HepG2 (cell line): ENCODE results near the gene TOMM22. TPM values are rescaled to one million over a fixed set of nuclear protein-coding genes. Genes with fewer than 3 reads are reported as not detected.

Source experiments
- ATAC-seq: fragments of 200-7000 bp; cut with Tn5 transposase; 3 replicates; pipeline ENCODE4 v1.9.1; 2020; ENCODE audit warnings: mild to moderate bottlenecking, moderate library complexity
- BruUV-seq: library from RNA; stranded (reverse); fragments of 400-500 nt; replicated peaks from 2 replicates; lab custom pipeline; 2021; lab: Mats Ljungman, UMichigan
- CTCF ChIA-PET: fragments of 300-600 bp; formaldehyde crosslinking; extraction: SDS; loops from one replicate; lab custom pipeline; 2021; ENCODE audit warnings: low total read pairs, inconsistent platforms, low intra/inter-chr PET ratio; lab: Yijun Ruan, JAX
- POLR2A ChIA-PET: fragments of 350-600 bp; sonication (Branson Sonifier 250); formaldehyde crosslinking; loops from one replicate; lab custom pipeline; 2020; ENCODE audit warnings: antibody characterized with exemption, inconsistent platforms; lab: Yijun Ruan, JAX
- DNase-seq: peaks from one replicate; pipeline ENCODE4 v3.0.0-alpha.2; 2015; ENCODE audit warnings: low spot score
- FAIRE-seq: peaks from 3 replicates; lab custom pipeline; 2011; peaks lifted over from hg19 to GRCh38; lab: Jason Lieb, UNC
- H2AFZ ChIP-seq: one replicate; pipeline ENCODE4 v1.6.1; 2011; ENCODE audit warnings: low read length, inconsistent platforms
- H3K27ac ChIP-seq: fragments of 300-600 bp; 3 replicates; pipeline ENCODE4 v1.8.0; 2011; ENCODE audit warnings: mixed run types, mild to moderate bottlenecking, mixed read lengths, low read length, inconsistent platforms; ENCODE audit not compliant: insufficient read depth; ENCODE audit errors: extremely low read length
- H3K27me3 ChIP-seq, 2 experiments: fragments of 200-600 bp in 1 of 2; 2 replicates in 1 of 2; 3 replicates in 1 of 2; pipeline versions ENCODE4 v1.6.0 to v1.8.0; 2011; ENCODE audit warnings: low read length in 2 of 2, mild to moderate bottlenecking in 2 of 2, moderate library complexity in 2 of 2, inconsistent platforms in 1 of 2; ENCODE audit not compliant: insufficient read depth in 2 of 2, control insufficient read depth in 1 of 2
- H3K36me3 ChIP-seq, 2 experiments: fragments of 200-600 bp in 1 of 2; replicated peaks in 1 of 2; 2 replicates in 1 of 2; 3 replicates in 1 of 2; pipeline versions ENCODE4 v1.5.1 to v1.8.0; 2011; ENCODE audit warnings: low read length in 2 of 2, inconsistent platforms in 1 of 2; ENCODE audit not compliant: insufficient read depth in 2 of 2, control insufficient read depth in 1 of 2
- H3K4me1 ChIP-seq: 2 replicates; pipeline ENCODE4 v1.5.1; 2012; ENCODE audit warnings: low read length, inconsistent platforms; ENCODE audit not compliant: insufficient read depth
- H3K4me2 ChIP-seq: 2 replicates; pipeline ENCODE4 v1.6.0; 2011; ENCODE audit warnings: low read depth, low read length, inconsistent platforms
- H3K4me3 ChIP-seq, 3 experiments: fragments of 200-600 bp in 1 of 3; sonication (generic), shearing (Covaris generic) in 1 of 3; replicated peaks in 1 of 3; 2 replicates each; pipeline ENCODE4 v1.5.1; 2011 to 2016; ENCODE audit warnings: low read length in 3 of 3, inconsistent platforms in 2 of 3, low read depth in 2 of 3, mild to moderate bottlenecking in 2 of 3, control low read depth in 1 of 3, mixed read lengths in 1 of 3; ENCODE audit not compliant: insufficient read depth in 1 of 3
- H3K79me2 ChIP-seq: one replicate; pipeline ENCODE4 v1.6.1; 2011; ENCODE audit warnings: low read length, inconsistent platforms; ENCODE audit not compliant: insufficient read depth
- H3K9ac ChIP-seq: 2 replicates; pipeline ENCODE4 v1.6.0; 2011; ENCODE audit warnings: mild to moderate bottlenecking, low read depth, low read length, inconsistent platforms; ENCODE audit not compliant: insufficient read depth
- H3K9me3 ChIP-seq: 2 replicates; pipeline ENCODE4 v1.5.1; 2012; ENCODE audit warnings: mild to moderate bottlenecking, low read length
- H4K20me1 ChIP-seq: 2 replicates; pipeline ENCODE4 v1.6.0; 2011; ENCODE audit warnings: inconsistent platforms, mild to moderate bottlenecking, low read length, moderate library complexity; ENCODE audit not compliant: insufficient read depth
- DBP ChIP-seq: sonication (generic); formaldehyde crosslinking; IDR thresholded peaks from 2 replicates; pipeline ENCODE4 v1.4.0; 2020; ENCODE audit warnings: missing genetic modification reagents; ENCODE audit errors: not compliant biosample characterization
- GATA4 ChIP-seq: sonication (generic); IDR thresholded peaks from 2 replicates; pipeline ENCODE4 v1.6.1; 2016; ENCODE audit warnings: antibody characterized with exemption, low read depth, borderline replicate concordance
- JUN ChIP-seq: sonication (generic); formaldehyde crosslinking; IDR thresholded peaks from 2 replicates; pipeline ENCODE4 v1.4.0; 2020; ENCODE audit warnings: mild to moderate bottlenecking, missing genetic modification reagents
- ZNF501 ChIP-seq: sonication (generic); formaldehyde crosslinking; IDR thresholded peaks from 2 replicates; pipeline ENCODE4 v1.5.1; 2020; ENCODE audit warnings: mild to moderate bottlenecking, moderate library complexity, missing genetic modification reagents
- ZNF761 ChIP-seq: sonication (generic); formaldehyde crosslinking; conservative IDR thresholded peaks from 2 replicates; pipeline ENCODE4 v1.4.0; 2020; ENCODE audit warnings: mild to moderate bottlenecking, missing genetic modification reagents
- ZNF782 ChIP-seq: sonication (generic); formaldehyde crosslinking; IDR thresholded peaks from 2 replicates; pipeline ENCODE4 v1.4.0; 2020; ENCODE audit warnings: missing genetic modification reagents, mild to moderate bottlenecking, borderline replicate concordance
- WGBS: methylation state at CpG from one replicate; pipeline ENCODE4 v1.1.6; 2017; ENCODE audit warnings: low lambda C conversion rate; 5-methylcytosine and 5-hydroxymethylcytosine counted together
- in situ Hi-C: cut with HindIII; loops from 2 replicates; pipeline ENCODE4 v1.10.0; 2017; ENCODE audit warnings: low pct_unique_long_range_greater_than_20kb; ENCODE audit not compliant: extremely low pct_ligation_motif_present
- intact Hi-C: fragments of 100-400 bp; cut with micrococcal nuclease; formaldehyde crosslinking; loops from one replicate; pipeline ENCODE4 v1.10.0; 2022; ENCODE audit not compliant: unreplicated experiment
- polyA plus RNA-seq, 8 experiments: library from polyadenylated mRNA; depleted of rRNA in 3 of 8; stranded (reverse) in 7 of 8; unstranded in 1 of 8; fragments of >200 nt; fragmentation: Illumina TruSeq in 4 of 8; extraction: Trizol in 4 of 8; gene quantifications; 2 replicates each; pipeline versions ENCODE4 v1.2.1 to v1.2.3, GENCODE V29; 2011 to 2016; ENCODE audit warnings: low read depth in 4 of 8, missing spikeins in 1 of 8, mixed read lengths in 1 of 8; ENCODE audit not compliant: insufficient read depth in 1 of 8
- total RNA-seq, 5 experiments: library from RNA; depleted of rRNA; stranded (reverse); fragments of >200 nt; fragmentation: Illumina TruSeq; extraction: Trizol; gene quantifications; 2 replicates each; pipeline ENCODE4 v1.2.3, GENCODE V29; 2016; ENCODE audit warnings: low read depth in 1 of 5
- TF ChIP-seq, protein P1 (sequence below): sonication (generic); formaldehyde crosslinking; IDR thresholded peaks from 2 replicates; pipeline ENCODE4 v1.4.0; 2020; ENCODE audit warnings: missing genetic modification reagents
- TF ChIP-seq, protein P2 (sequence below): sonication (generic); formaldehyde crosslinking; IDR thresholded peaks from 2 replicates; pipeline ENCODE4 v1.5.1; 2020; ENCODE audit warnings: mild to moderate bottlenecking, missing genetic modification reagents

TOMM22 gene
- total and polyA plus RNA-seq, 2 of the 13 experiments (the other 11 are each of a cell fraction or from before 2014, with no cell fraction given), result 46.9 to 118 TPM

DNA sequence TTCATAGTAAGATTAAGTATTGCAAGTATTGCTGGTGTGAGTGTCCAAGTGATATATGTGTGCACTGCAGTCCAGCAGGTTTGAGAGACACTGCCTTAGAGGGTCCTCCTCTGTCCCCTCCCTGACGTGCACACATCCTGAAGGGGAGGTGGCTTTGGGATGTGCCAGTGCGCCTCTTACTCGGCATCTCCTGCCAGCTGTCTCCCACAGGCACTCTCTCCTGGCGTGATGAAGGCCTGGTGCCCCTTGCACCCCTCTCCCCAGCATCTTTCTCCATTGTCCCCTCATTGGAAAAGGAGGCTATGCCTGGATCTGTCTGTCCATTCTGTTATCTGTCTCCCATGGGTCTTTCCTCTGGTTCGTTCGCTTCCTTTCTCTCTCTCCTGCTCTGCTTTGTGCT lies 48.2 kb downstream of the TOMM22 start:
- no peak overlapping the region for H3K27ac ChIP-seq
- peaks cover 14% of the 10 kb centered on the region for H4K20me1 ChIP-seq
- H3K9me3 ChIP-seq, result no peaks in the 10 kb centered on the region
- POLR2A ChIA-PET, result no interaction called here
- H3K4me3 ChIP-seq, result no peak overlapping the region
- peaks cover 33 to 57% of the 10 kb centered on the region in 2 experiments for H3K36me3 ChIP-seq
- in situ Hi-C loops, result no loop called here
- CTCF ChIA-PET, result no interaction called here
- no peaks in the 10 kb centered on the region for H3K79me2 ChIP-seq
- no TSS peak for BruUV-seq
- H2AFZ ChIP-seq, result no peak overlapping the region
- WGBS, result 91% methylated on average over 3 of the region's 6 CpGs
- intact Hi-C loops, result no loop called here
- no peak for TF ChIP-seq ZNF501 (CRISPR knock-in tag)
- TF ChIP-seq, protein P1, sequence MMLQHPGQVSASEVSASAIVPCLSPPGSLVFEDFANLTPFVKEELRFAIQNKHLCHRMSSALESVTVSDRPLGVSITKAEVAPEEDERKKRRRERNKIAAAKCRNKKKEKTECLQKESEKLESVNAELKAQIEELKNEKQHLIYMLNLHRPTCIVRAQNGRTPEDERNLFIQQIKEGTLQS (CRISPR knock-in tag), result no peak
- TF ChIP-seq GATA4, result no peak
- TF ChIP-seq, all 625 proteins: peak for 0
- H3K4me2 ChIP-seq, result no peak overlapping the region
- FAIRE-seq (no peak), DNase-seq (no peak), ATAC-seq (no peak)
- no peaks in the 10 kb centered on the region; a peak in 1 of 5 replicates for H3K27me3 ChIP-seq
- no peak overlapping the region for H3K9ac ChIP-seq
- peaks cover 34% of the 10 kb centered on the region for H3K4me1 ChIP-seq

- Histone ChIP-seq H3K79me2 (no peaks in the 10 kb centered on the region), H3K4me2 (no peak overlapping the region), H3K4me3 (no peak overlapping the region), H3K27ac (no peak overlapping the region), H2AFZ (no peak overlapping the region), H3K9ac (no peak overlapping the region)
- DNase-seq, result no peak
- in situ Hi-C loops, result no loop called here
- 98% methylated on average over 6 of the region's 13 CpGs for WGBS
- POLR2A ChIA-PET, result no interaction called here
- TF ChIP-seq, protein P2, sequence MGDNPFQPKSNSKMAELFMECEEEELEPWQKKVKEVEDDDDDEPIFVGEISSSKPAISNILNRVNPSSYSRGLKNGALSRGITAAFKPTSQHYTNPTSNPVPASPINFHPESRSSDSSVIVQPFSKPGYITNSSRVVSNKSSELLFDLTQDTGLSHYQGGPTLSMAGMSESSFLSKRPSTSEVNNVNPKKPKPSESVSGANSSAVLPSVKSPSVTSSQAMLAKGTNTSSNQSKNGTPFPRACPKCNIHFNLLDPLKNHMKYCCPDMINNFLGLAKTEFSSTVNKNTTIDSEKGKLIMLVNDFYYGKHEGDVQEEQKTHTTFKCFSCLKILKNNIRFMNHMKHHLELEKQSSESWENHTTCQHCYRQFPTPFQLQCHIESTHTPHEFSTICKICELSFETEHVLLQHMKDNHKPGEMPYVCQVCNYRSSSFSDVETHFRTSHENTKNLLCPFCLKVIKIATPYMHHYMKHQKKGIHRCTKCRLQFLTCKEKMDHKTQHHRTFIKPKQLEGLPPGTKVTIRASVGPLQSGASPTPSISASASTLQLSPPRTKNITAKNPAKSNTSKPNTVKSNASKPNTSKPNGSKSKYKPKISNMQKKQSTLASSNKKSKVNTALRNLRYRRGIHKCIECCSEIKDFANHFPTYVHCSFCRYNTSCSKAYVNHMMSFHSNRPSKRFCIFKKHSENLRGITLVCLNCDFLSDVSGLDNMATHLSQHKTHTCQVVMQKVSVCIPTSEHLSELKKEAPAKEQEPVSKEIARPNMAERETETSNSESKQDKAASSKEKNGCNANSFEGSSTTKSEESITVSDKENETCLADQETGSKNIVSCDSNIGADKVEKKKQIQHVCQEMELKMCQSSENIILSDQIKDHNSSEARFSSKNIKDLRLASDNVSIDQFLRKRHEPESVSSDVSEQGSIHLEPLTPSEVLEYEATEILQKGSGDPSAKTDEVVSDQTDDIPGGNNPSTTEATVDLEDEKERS, result no peak
- no peak for TF ChIP-seq ZNF761 (CRISPR knock-in tag)
- no peak for TF ChIP-seq ZNF782 (CRISPR knock-in tag)
- TF ChIP-seq DBP (CRISPR knock-in tag), result no peak
- TF ChIP-seq JUN (CRISPR knock-in tag), result no peak
- TF ChIP-seq, all 625 proteins: peak for 0
- Histone ChIP-seq H3K9me3 (no peaks in the 10 kb centered on the region), H4K20me1 (peaks cover 11% of the 10 kb centered on the region; the same call in 1 of the 2 replicates), H3K36me3 (peaks cover 31 to 53% of the 10 kb centered on the region in 2 experiments), H3K4me1 (peaks cover 34% of the 10 kb centered on the region), H3K27me3 (no peaks in the 10 kb centered on the region; a peak in 1 of 5 replicates)
- FAIRE-seq, result no peak
- CTCF ChIA-PET, result no interaction called here
- ATAC-seq, result no peak
- no TSS peak for BruUV-seq
- intact Hi-C loops, result no loop called here
Measured at GRCh38 chr22:38730411-38730871, 48.7 kb downstream of the TOMM22 start.
